ENCODE results near the gene UPF2. TPM values are rescaled to one million over a fixed set of nuclear protein-coding genes. Genes with fewer than 3 reads are reported as not detected.

Gene UPF2
- total and polyA plus RNA-seq, 4 donors: 6.6 to 19.6 (median 16.4) TPM

GRCh38 chr10:11918384-11918783 is 124.2 kb downstream of the UPF2 start (continued):
- TF ChIP-seq, protein P1, sequence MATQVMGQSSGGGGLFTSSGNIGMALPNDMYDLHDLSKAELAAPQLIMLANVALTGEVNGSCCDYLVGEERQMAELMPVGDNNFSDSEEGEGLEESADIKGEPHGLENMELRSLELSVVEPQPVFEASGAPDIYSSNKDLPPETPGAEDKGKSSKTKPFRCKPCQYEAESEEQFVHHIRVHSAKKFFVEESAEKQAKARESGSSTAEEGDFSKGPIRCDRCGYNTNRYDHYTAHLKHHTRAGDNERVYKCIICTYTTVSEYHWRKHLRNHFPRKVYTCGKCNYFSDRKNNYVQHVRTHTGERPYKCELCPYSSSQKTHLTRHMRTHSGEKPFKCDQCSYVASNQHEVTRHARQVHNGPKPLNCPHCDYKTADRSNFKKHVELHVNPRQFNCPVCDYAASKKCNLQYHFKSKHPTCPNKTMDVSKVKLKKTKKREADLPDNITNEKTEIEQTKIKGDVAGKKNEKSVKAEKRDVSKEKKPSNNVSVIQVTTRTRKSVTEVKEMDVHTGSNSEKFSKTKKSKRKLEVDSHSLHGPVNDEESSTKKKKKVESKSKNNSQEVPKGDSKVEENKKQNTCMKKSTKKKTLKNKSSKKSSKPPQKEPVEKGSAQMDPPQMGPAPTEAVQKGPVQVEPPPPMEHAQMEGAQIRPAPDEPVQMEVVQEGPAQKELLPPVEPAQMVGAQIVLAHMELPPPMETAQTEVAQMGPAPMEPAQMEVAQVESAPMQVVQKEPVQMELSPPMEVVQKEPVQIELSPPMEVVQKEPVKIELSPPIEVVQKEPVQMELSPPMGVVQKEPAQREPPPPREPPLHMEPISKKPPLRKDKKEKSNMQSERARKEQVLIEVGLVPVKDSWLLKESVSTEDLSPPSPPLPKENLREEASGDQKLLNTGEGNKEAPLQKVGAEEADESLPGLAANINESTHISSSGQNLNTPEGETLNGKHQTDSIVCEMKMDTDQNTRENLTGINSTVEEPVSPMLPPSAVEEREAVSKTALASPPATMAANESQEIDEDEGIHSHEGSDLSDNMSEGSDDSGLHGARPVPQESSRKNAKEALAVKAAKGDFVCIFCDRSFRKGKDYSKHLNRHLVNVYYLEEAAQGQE (IDR thresholded peaks at IDR 0.05): no peak
- TF ChIP-seq GABPA (IDR thresholded peaks at IDR 0.05 in 1 of 2, conservative IDR thresholded peaks at IDR 0.05 in 1 of 2): no peak
- no peak for TF ChIP-seq SP1 (IDR thresholded peaks at IDR 0.05)
- TF ChIP-seq NR2F2 (IDR thresholded peaks at IDR 0.05): no peak
- TF ChIP-seq FOXA2 (IDR thresholded peaks at IDR 0.05): no peak
- TF ChIP-seq, protein P2, sequence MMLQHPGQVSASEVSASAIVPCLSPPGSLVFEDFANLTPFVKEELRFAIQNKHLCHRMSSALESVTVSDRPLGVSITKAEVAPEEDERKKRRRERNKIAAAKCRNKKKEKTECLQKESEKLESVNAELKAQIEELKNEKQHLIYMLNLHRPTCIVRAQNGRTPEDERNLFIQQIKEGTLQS (IDR thresholded peaks at IDR 0.05): no peak
- no peak for TF ChIP-seq FOXA1 (IDR thresholded peaks at IDR 0.05)
- no peak for TF ChIP-seq HNF4G (IDR thresholded peaks at IDR 0.05)
- TF ChIP-seq RXRA (IDR thresholded peaks at IDR 0.05): no peak
- TF ChIP-seq JUND (IDR thresholded peaks at IDR 0.05): no peak
- TF ChIP-seq RAD21 (IDR thresholded peaks at IDR 0.05): no peak
- no peak for TF ChIP-seq HNF4A (conservative IDR thresholded peaks at IDR 0.05)
- no peak for TF ChIP-seq TAF1 (conservative IDR thresholded peaks at IDR 0.05)

DNA sequence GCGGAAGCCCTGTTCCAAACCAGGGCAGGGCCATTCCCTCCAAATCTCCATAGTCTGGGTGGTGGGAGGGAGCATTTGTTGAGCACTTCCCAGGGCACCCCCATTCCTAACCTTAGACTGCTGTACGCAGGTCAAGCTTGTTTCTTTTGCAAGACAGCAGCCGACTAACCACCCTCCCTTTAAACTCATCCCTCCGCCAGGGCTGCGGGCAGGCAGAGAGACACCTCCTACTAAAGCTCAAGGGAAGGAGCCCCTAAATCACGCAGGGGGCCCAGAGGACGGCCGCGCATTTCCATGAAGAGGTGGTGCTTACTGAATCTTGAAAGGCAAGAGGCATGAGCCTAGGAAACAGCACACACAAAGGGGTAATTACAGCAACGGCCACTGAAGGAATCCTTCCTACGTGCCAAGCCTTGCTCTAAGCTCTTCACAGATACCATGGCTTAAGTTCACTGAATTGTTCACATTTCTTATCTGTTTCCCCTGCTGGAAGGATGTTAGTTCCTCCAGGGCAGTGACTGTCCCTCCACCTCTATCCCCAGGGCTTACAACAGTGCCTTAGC is 129.4 kb downstream of the UPF2 start:
- no peak for DNase-seq (ENCODE audit: low spot score)
- H3K27ac ChIP-seq (ENCODE audit: low read depth in 1 of 2, low read length in 2 of 2): no peak overlapping the region
- H3K27me3 ChIP-seq (ENCODE audit: control insufficient read depth in 4 of 4, insufficient read depth in 4 of 4, low read length in 3 of 4): no peaks in the 10 kb centered on the region
- 71% methylated on average over 11 of the region's 11 CpGs for WGBS
- no peaks in the 10 kb centered on the region for H3K4me1 ChIP-seq (ENCODE audit: control insufficient read depth in 4 of 4, insufficient read depth in 4 of 4, low read length in 3 of 4)
- no peak overlapping the region for H3K9ac ChIP-seq (ENCODE audit: low read depth in 1 of 2, low read length in 2 of 2)
- H3K36me3 ChIP-seq (ENCODE audit: control insufficient read depth in 4 of 4, insufficient read depth in 3 of 4, low read depth in 1 of 4, low read length in 3 of 4): no peaks in the 10 kb centered on the region
- TF ChIP-seq FOXA2 (IDR thresholded peaks at IDR 0.05) (no peak), JUND (IDR thresholded peaks at IDR 0.05) (no peak)
- TF ChIP-seq, protein P1 (IDR thresholded peaks at IDR 0.05): no peak
- TF ChIP-seq, protein P3, sequence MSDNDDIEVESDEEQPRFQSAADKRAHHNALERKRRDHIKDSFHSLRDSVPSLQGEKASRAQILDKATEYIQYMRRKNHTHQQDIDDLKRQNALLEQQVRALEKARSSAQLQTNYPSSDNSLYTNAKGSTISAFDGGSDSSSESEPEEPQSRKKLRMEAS (IDR thresholded peaks at IDR 0.05): no peak
- no peaks in the 10 kb centered on the region for H3K9me3 ChIP-seq (ENCODE audit: control insufficient read depth in 4 of 4, low read length in 3 of 4)
- no peak overlapping the region for H3K4me3 ChIP-seq (ENCODE audit: low read depth in 1 of 3, low read length in 3 of 3)
